HG02840 (cell line): ENCODE results near the gene JAG2.

ENCODE experiments used
- ATAC-seq: cut with Tn5 transposase; IDR thresholded peaks from one replicate; pipeline ENCODE4 v1.9.1; 2021; ENCODE audit warnings: mild to moderate bottlenecking, moderate library complexity, moderate number of reproducible peaks; ENCODE audit not compliant: unreplicated experiment, low FRiP score

JAG2 gene

DNA sequence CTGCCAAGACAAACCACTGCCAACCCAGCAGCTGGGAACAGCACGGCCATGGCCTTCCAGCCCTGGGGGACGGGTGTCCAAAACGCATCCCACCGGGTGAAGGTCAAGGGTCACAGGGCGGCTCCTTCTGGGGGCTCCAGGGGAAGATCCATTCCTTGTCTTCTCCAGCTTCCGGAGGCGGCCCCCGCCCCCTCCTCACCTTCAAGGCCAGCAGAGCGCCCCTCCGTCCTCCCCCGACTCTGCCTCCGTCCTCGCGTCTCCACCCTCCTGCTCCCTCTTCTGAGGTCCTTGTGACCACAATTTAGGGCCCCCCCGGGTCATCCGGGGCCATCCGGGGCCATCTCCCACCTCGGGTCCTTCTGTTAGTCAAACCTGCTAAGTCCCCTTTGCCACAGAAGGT lies 16.4 kb upstream of the JAG2 start:
- no peak for ATAC-seq

GRCh38 chr14:105184461-105184860 lies 15.9 kb upstream of the JAG2 start:
- ATAC-seq, result no peak

- ATAC-seq, result no peak
Measured at GRCh38 chr14:105182296-105183020, 13.9 kb upstream of the JAG2 start.

GRCh38 chr14:105181549-105182295 lies 13.1 kb upstream of the JAG2 start:
- ATAC-seq, result no peak

DNA sequence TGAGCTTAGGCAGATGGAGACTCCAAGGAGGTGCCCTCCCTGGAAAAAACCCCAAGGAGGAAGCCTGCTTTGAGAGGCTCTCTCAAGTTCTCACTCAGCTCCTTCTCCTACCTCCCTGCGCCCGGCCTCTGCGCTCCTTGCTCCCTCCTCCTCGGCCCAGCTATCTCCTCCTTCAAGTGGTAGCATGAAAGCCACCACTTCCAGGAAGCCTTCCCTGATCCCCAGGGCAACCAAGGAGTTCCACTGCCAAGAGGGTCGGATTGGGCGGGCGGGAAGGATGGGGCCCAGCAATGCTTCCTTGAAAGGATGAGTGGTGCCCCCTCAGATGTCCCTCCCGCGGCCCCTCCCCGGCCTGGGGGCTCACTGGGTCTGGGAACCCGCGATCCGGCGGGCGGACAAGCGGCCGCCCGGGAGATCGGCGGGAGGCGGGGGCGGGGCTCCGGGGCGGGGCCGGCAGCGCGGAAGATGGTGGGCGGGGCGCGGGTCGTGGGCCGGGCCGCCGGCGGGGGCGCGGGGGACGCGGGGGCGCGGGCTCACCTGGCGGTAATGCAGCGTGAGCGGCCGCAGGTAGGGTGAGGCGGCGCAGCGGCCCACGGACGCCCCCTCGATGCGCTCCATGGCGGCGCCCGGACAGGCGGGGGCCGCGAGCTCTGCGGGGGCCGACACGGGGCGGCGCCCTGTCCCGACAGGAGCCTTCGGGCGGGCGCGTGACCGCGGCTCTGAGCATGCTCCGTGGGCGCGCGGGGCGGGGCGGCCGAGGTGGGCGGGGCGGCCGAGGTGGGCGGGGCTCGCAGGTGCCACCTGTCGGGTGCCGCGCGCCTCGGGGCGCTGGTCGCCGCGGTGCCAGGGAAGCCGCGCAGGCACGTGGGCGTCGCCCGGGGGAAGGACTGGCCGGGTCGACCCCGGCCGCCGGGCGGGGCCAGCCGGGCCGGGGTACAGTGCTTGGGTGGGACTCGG lies 12.3 kb upstream of the JAG2 start, which contains the start of gene NUDT14:
Gene NUDT14 (minus strand): TSS at position 721 of the 957 bp plus-strand sequence. CDS start 103 bp downstream, at position 618.
- ATAC-seq, result peak; percentile 65

GRCh38 chr14:105179191-105179590 lies 10.6 kb upstream of the JAG2 start:
- no peak for ATAC-seq

- no peak for ATAC-seq
Measured at GRCh38 chr14:105178868-105179140, 10.2 kb upstream of the JAG2 start.

DNA sequence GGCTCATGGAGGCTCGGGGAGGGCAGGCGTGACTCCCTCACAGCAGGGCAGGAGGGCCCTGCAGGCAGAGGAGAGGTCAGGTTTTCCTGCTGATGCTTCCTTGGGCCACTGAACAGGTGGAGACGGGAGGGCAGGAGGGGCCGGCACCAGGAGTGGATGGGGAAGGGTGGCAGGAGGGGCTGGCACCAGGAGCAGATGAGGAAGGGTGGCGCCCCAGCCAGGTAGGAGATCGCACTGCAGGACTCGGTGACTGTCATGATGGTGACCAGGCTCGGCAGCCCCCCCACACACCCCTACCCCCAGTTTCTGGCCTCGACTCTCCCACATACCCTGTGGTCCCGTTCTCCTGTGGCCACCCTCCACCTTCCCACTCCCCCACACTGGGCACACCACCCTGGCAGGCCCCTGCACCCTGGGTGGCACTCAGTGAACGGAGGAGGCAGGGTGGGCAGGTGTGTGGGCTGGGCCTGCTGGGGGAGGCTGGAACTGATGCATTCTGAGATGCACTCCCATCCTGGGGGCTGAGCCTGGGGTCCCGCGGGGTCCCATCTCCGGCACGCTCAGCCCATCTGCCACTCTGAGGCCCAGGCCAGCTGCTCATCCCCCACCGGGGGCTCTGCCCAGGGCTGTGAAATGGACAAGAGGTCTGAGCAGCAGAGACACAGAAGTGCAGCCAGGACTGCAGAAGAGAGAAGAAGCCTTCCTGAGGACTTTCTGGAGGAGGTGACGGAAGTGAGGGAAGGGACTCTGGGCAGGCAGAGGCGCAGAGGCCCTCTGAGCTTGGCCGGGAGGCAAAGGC lies 9.7 kb upstream of the JAG2 start:
- no peak for ATAC-seq

DNA sequence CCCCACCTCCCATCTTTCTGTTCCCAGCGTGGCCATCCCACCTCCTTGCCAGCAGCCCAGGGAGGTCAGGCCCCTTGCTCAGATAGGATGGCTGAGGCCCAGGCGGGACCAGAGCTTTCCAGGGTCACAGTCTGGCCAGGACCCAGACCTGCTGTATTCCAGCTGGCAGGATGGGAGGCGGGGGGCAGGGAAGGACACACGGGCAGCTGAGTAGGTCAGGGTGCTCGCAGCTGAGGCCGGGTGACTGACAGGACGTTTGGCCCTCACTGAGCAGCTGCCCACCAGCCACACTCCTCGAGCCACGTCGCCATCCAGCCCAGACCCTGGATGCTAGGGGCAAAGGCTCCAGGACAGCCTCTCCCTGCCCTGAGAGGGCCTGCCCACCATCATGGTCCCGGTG lies 8.5 kb upstream of the JAG2 start:
- no peak for ATAC-seq

DNA sequence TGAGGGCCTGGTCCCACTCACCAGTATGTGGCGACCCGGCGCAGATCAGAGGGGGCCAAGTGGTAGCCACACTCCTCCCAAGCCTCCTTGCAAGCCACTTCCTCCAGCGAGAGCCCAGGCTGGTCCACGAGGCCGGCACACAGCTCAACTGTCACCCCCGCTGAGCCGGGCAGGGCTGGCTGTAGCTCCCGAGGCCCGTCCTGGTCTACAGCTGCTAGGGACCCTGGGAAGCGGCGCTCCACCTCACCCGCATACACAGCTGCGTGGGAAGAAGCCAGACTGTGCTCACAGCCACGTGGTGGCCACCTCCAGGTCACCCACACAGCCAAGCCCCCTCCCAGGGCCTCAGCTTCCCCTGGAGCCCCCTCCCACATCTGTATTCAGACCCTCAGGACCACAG lies 7.9 kb upstream of the JAG2 start:
- no peak for ATAC-seq

- ATAC-seq, result no peak
Measured at GRCh38 chr14:105173901-105174894, 5.6 kb upstream of the JAG2 start.

DNA sequence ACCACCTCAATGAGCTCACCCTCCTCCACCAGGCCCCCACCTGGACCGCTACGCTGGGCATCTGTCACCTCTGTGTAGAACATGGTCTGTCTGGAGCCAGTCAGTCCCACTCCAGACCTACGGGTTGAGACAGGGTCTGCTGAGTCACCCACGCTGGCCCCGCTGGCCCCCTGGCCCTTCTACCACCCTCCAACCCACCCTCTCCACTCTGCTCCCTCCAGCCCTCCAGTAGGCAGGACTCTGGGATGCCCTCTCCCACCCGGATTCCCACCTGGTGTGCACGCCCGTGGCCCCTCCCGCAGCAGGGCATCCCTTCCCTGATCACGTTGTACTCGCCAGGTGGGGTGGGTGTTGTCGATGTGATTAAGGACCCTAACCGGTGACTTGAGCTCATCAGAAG lies 4.6 kb upstream of the JAG2 start:
- no peak for ATAC-seq

GRCh38 chr14:105172476-105172875 lies 3.9 kb upstream of the JAG2 start:
- ATAC-seq, result no peak

DNA sequence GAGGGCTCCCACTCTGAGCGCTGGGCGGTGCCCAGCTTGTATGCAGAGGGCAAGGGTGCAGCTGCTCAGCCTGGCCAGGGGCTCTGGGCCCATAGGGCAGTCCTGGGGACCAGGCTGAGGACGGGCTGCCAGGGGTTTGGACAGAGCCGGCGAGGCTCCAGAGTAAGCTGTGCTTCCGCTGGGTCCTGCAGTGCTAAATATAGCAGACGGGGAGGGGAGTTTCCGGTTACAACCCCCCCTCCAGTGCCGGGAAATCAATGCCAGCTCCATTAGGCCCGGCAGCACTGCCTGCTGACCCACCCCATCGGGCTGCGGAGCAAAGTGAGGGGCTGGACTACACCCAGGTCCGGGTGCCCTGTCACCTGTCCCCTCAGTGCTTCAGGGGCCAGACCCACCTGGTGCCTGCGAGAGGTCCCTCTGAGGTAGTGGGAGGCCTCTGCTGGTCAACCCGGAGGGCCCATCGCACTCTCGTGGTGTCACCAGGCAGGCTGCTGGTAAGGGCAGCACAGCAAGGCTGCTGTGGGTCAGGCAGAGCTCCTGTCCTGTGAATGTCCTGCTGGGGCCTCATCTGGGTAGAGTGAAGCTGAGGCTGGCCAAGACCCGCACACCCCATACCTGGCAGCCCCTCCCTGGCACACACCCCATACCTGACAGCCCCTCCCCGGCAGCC lies 2.6 kb upstream of the JAG2 start:
- ATAC-seq, result no peak

GRCh38 chr14:105169776-105170655 lies 1.4 kb upstream of the JAG2 start:
- ATAC-seq, result no peak

- no peak for ATAC-seq
Measured at GRCh38 chr14:105168979-105169507, 467 bp upstream of the JAG2 start.

DNA sequence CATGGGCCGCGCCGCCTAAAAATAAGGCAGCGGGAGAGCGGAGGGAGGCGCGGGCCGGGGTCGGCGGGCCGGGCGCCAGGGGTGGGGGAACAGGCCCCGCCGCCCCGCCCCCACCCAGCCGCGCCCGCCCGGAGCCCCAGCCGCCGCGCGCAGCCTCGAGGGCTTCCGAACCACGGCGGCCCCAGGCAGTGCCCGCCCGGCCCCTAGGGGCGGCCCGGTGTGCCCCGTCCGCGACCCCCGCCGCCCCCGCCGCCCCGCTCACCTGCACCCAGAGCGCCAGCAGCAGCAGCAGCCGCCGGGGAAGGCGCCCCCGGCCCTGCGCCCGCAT lies 519 bp downstream of the JAG2 start:
- no peak for ATAC-seq
